CD4-positive, alpha-beta T cell treated with Interleukin-4 for 1 hour (primary cell): Measurements from ENCODE around the gene DHCR7.
"Not testable (repeated sequence)": the region's sequence is repeated elsewhere in the genome, so short reads cannot be mapped to it uniquely, and the experiment has no call there.

Experiments
- DNase-seq, 2 donors: peaks; one replicate each; pipeline ENCODE4 v3.0.0-alpha.2; 2020 to 2022

The DHCR7 gene

DNA sequence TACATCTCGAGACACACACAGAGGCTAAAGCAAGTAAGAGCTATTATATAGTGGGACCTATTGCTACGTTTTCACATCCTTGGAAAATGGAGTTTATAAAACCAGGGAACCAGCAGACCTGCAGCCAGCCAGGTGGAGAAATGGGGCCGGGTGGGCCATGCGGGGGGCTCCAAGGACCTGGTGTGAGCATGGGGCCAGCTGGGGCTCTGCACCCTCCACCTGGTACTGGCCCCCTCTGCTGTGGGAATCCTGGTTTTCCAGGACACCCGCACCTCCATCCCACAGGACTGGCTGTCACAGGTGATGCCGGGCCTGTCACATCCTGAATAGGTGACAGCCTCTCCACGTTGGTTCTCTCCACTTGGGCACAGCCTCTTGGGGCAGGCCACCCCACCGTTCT is 11.3 kb downstream of the DHCR7 start:
- no peak for DNase-seq

DNA sequence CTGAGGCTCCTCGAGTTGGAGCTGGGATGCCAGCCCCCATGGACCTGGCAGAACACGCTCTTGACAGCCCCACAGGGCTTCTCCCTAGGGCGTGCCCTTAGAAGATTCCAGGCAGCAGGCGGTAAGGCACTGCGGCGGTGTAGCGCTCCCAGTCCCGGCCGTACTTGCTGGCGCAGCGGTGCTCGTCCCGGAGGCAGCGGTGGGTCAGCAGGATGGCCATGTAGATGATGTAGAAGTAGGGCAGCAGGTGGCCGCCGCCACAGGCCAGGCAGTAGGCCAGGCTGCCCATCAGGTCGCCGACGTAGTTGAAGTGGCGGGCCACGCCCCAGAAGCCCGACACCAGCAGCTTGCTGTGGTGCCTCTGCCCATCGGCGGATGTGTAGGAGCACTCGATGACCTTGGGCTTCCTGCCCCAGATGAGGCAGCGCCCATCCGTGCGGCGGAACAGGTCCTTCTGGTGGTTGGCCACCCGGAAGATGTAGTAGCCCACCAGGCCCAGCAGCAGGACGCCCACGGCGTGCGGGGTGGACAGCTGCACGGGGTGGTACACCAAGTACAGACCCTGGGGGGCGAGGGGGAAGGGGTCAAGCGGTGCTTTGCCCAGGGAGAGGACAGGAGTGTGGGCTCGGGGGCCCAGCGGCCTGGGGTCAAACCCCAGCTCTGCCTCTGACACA is 12.8 kb downstream of the DHCR7 start:
- DNase-seq = no peak

DNA sequence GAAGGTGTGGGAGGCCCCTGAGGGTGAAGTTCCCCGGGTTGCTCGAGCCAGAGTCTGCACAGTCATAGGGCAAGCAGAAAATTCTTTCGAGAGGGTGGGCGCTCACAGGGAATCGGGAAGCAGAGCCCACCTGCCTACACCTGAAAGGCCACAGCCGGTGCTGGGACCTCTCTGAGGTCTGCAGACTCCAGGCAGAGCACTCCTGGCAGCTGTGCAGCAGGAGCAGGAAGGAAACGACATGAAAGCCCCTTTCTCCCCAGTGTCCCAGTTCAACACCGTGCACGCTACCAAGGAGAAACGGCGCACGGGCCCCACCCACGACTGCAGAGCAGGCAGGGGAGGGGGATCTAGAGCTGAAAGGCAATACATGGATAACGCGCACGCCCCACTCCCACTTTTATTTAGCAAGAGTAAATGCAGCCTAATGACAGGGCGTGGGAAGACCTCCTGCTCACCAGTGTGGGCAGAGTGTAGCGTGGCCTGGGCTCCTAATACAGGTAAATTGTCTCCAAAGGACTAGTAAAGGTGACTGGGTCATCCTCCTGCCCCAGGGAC is 13.5 kb downstream of the DHCR7 start:
- DNase-seq = no peak

DNA sequence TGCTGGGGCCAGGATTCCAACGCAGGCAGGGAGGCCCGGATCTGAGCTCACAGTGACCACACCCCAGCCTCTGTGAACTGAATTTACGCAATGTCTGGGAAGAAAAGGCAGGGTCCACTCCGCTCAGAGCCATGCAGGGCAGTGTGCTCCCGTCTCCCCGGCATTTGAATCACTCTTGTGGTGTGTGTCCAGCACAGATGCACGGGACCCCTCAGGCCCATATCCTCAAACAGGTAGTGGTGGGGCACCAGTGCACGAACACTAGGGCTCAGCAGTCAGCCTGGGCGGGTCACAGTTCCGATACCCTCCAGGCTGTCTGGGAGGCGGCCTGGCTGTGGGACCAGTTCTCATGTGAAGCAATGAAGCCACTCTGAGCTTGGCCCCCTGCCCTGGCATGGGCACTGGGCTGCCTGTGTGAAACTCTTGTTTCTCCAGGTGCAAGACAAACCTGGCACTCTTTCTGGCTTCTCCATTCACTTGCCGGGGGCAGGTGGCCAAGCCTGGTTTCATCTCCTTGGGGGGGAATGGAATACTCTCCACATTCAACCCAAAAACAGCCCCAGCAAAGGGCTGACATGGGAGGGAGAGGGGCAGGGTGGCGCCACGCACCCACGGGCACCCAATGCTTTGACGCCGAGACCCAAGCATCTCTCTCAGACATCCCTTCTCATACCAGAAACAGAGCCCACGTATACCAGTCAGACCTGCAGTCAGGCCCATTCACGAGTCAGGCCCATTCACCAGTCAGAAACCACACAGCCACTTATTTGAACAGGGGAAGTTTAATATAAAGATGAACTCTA is 14.3 kb downstream of the DHCR7 start:
- no peak for DNase-seq

- DNase-seq = no peak
These were observed 15.2 kb downstream of the DHCR7 start for GRCh38 chr11:71432761-71433647.

GRCh38 chr11:71431271-71431670 is 16.9 kb downstream of the DHCR7 start:
- no peak for DNase-seq

DNA sequence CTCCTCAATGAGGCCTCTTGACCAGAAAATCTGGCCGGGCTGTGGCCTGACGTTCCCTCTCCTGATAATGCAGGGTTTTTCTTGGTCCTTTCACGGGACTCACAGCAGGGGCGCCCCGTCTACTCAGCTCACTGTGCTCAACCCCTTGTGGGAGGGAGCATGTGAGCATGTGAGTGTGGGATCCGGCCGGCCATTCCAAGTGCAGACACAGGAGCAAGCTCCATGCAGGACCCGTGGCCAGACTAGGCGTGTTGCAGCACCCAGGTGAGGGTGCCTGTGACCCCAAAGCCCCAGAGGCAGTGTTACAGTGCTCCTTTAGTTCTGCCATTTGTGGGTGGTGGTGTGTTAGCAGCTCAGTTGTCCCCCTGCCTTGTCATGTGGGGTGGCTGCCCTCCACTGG is 18.0 kb downstream of the DHCR7 start:
- no peak for DNase-seq

GRCh38 chr11:71429701-71430100 is 18.5 kb downstream of the DHCR7 start:
- no peak for DNase-seq

GRCh38 chr11:71428861-71429435 is 19.2 kb downstream of the DHCR7 start:
- DNase-seq = no peak

GRCh38 chr11:71426413-71426812 is 21.8 kb downstream of the DHCR7 start:
- DNase-seq = no peak

GRCh38 chr11:71425860-71426259 is 22.3 kb downstream of the DHCR7 start:
- no peak for DNase-seq

GRCh38 chr11:71425409-71425808 is 22.8 kb downstream of the DHCR7 start:
- DNase-seq = no peak

DNA sequence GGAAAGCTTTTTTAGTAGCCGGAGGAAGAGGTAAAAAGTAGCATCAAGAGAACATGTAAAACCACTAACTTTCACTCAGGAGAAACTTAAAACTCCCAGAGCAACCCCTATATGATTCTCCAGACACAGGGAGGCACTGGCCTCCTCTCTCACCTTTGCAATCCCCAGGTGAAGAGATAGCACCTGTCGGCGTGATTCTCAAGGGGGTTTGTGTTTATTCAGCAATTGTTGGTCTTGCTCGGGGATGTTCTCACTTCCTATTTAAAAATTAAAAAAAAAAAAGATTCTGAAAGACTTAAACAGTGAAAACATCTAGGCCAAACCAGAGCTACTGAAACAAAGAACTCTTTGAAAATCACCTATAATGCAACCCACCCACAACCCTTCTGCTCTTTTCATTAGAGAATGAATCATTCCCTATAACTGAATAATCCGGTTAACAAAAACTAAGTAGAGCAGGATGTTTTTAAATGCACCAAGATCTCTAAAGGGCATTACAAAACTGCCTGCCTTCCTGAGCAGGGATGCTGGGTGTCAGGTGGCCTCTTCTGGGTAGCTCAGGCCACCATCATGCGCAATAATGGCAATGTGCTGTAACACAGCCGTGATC is 24.9 kb downstream of the DHCR7 start:
- DNase-seq = no peak

DNA sequence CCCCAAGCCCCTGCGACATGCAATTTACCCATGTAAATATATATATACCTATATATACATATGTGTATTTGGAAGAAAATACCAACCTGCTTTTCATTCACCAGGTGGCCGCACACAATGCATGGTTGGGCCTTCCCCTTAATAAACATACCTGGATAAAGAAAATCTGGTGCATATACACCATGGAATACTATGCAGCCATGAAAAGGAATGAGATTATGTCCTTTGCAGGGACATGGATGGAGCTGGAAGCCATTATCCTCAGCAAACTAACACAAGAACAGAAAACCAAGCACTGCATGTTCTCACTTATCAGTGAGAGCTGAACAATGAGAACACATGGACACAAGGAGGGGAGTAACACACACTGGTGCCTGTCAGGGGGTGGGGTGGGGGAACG is 25.9 kb downstream of the DHCR7 start:
- DNase-seq = not testable (repeated sequence)

GRCh38 chr11:71421392-71421950 is 26.7 kb downstream of the DHCR7 start:
- DNase-seq = no peak

DNA sequence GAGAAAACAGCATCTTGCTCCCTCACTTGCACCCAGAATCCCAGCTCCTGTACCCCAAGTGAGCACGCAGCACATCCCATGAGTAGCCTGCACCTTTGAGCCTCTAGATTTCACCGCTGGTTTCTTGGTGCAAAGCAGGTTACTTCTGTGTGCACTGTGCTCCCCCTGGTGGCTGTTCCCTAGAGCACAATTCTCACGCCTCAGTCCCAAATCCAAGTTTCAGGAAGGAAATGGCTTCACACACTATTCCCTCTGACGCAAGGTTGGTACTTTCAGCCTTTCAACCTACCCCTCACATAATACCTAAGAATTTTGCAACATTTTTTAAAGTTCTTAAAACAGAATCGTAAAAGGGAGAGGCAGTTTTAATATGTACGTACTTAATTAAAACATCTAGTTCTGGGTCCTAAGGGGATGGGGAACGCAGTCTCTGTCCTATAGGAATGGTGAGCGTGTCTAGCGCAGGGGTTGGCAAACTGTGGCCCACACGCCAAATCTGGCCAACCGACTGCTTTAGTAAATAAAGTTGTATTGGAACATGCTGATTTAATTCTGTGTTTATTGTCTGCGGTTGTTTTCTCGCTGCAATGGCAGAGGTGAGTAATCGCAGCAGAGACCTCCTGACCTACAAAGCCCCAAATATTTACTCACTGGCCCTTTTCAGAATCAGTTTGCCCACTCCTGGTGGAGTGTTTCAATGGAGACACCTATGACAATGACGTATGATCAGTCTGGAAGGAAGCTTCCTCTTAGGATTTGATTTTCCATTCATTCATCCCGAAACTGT is 27.5 kb downstream of the DHCR7 start:
- DNase-seq = peak in 1 of 2 donors; percentile 14

DNA sequence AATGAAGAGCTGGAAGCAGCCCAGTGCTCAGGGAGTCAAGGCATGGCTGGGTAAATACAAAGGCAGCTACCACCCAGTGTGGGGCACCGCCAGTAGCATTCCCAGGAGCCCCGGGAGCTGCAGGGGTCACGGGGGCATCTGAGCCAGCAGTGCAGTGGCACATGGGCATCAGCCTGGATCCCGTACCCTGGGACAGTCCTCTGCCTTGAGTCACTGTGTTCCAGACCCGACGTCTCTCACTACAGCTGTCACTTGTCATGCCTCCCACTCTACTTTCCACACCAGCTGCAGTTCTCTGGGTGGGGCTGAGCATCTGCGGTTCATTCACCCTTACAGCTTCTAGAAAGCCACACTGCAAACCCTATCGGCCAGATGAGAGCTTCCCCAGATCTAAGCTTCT is 29.6 kb downstream of the DHCR7 start:
- peak in 1 of 2 donors; percentile 14 for DNase-seq

DNA sequence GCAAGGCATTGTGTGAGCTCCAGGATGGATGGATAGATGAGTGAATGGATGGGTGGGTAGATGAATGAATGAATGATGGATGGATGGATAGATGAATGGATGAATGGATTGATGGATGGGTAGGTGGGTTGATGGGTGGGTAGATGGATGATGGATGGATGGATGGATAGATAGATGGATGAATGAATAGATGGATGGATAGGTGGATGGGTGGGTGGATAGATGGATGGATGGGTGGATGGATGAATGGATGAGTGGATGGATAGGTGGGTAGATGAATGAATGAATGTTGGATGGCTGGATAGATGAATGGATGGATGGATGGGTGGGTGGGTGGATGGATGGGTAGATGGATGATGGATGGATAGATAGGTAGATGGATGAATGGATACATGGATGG is 33.5 kb downstream of the DHCR7 start:
- no peak for DNase-seq

DNA sequence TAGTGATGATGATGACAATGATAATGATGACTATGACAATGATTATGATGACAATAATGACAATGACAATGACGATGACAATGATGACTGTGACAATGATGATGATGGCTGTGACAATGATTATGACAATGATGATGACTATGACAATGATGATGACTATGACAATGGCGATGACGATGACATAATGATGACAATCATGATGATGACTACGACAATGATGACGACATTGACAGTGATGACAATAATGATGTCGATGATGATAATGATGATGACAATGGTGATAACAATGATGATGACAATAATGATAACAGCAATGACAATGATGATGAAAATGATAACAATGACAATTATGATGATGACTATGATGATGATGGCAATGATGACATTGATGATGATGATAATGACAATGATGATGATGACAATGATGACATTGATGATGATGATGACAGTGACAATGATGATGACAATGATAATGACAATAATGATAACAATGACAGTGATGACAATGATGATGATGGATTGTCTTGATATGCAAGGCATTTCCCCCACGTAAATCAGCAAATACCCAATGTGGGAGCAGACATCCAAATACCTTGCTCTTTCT is 37.7 kb downstream of the DHCR7 start:
- no peak for DNase-seq

DNA sequence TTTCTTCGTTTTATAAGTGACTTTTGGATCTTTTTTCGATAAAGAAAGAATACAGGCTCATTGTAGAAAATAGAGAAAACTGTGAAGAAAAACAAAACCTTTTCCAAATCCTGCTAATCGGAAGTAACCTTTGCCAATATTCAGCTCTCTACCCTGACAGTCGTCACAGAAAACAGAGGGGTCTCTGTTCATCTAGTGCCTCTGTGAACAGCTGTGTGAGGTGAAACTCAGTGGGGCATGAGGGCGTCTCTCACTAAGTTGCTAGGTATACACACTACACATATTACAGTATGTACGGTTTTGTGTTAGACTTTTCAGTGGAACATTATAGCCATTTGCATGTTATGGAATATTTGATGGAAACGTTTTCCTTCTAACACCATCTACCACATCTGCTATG is 39.4 kb downstream of the DHCR7 start:
- DNase-seq = no peak

DNA sequence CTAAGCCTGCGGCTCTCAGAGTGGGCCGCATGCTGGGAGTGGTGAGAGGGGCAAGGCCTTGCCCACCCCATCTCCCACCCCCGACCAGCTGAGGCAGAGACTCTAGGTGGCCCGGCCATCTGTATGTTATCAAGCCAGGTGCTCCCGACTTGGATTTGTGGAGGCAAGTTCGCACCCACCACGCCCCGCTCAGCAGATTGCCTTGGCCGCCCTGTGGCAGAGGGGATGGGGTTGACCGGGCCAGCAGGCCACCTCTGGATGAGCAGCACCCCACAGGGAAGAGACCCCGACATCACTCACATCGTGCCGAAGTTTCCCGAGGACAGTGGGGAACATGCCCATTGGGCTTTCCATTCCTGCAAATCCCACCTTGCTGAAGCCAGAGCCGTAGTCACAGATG is 40.8 kb downstream of the DHCR7 start:
- DNase-seq = no peak
